Right atrium auricular region (tissue), 2 donors: ENCODE measurements around the gene STXBP3. TPM values are rescaled to one million over a fixed set of nuclear protein-coding genes. Genes with fewer than 3 reads are reported as not detected.

Experiments used
- DNase-seq: peaks from one replicate; pipeline ENCODE4 v3.0.0-alpha.2; 2019; ENCODE audit warnings: low spot score
- H3K27ac ChIP-seq, 2 donors: fragments of 200-600 bp; sonication (generic); 1 replicate in 1 of 2; 2 replicates in 1 of 2; pipeline ENCODE4 v1.5.1; 2016 to 2019
- H3K27me3 ChIP-seq, 2 donors: fragments of 200-600 bp; sonication (generic); one replicate each; pipeline versions ENCODE4 v1.5.1 to v1.6.0; 2017 to 2019
- H3K36me3 ChIP-seq: fragments of 200-600 bp; sonication (generic); one replicate; pipeline ENCODE4 v1.5.1; 2016
- H3K4me1 ChIP-seq, 2 donors: fragments of 200-600 bp; sonication (generic); one replicate each; pipeline versions ENCODE4 v1.5.1 to v1.6.0; 2017 to 2019
- H3K4me3 ChIP-seq, 2 donors: fragments of 200-600 bp; sonication (generic); 1 replicate in 1 of 2; 2 replicates in 1 of 2; pipeline ENCODE4 v1.5.1; 2017 to 2019; ENCODE audit warnings: mild to moderate bottlenecking in 1 of 2, moderate library complexity in 1 of 2
- H3K9me3 ChIP-seq, 2 donors: fragments of 200-600 bp; sonication (generic); one replicate each; pipeline ENCODE4 v1.5.1; 2019
- CTCF ChIP-seq, 2 donors: fragments of 200-600 bp; sonication (generic); IDR thresholded peaks; one replicate each; pipeline ENCODE4 v1.5.1; 2019; ENCODE audit warnings: antibody characterized with exemption in 2 of 2
- total RNA-seq, 2 donors: library from RNA; depleted of rRNA; stranded (reverse); fragments of >200 nt; gene quantifications; one replicate each; pipeline ENCODE4 v1.1.0, GENCODE V29; 2016

Gene STXBP3
- total RNA-seq, 2 donors from 2014 or later: 26.4 to 27.7 TPM

- no peak for DNase-seq
- TF ChIP-seq CTCF (IDR thresholded peaks at IDR 0.05): no peak
- Histone ChIP-seq H3K27me3 (no peaks in the 10 kb centered on the region), H3K4me3 (no peak overlapping the region), H3K4me1 (peaks cover 0 to 10% of the 10 kb centered on the region in 2 donors), H3K36me3 (no peaks in the 10 kb centered on the region), H3K27ac (no peak overlapping the region), H3K9me3 (no peaks in the 10 kb centered on the region)
These were observed 102.3 kb downstream of the STXBP3 start for GRCh38 chr1:108848806-108849205.

DNA sequence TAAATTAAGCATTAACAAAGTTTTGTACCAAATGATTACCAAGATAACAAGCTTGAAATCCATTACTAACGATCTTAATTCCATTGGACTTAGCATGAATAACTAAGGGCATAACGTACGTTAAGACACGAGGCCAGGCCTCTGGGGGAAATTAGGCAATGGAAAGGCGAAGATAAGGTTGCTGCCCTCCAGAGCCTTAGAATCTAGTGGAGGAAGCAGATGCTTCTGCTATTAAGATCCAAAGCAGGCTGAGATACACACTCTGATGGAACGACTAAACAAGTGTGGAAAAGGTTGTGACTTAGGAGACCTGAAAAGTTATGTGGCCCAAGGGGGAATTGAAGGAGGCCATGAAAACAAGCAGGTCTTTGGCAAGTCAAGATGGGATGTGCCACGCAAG, 104.5 kb downstream of the STXBP3 start:
- no peaks in the 10 kb centered on the region for H3K27me3 ChIP-seq
- H3K36me3 ChIP-seq: no peaks in the 10 kb centered on the region
- H3K4me1 ChIP-seq: peaks cover 0 to 10% of the 10 kb centered on the region in 2 donors
- no peaks in the 10 kb centered on the region for H3K9me3 ChIP-seq
- no peak overlapping the region for H3K4me3 ChIP-seq
- DNase-seq: no peak
- no peak overlapping the region for H3K27ac ChIP-seq
- no peak for TF ChIP-seq CTCF (IDR thresholded peaks at IDR 0.05)

DNA sequence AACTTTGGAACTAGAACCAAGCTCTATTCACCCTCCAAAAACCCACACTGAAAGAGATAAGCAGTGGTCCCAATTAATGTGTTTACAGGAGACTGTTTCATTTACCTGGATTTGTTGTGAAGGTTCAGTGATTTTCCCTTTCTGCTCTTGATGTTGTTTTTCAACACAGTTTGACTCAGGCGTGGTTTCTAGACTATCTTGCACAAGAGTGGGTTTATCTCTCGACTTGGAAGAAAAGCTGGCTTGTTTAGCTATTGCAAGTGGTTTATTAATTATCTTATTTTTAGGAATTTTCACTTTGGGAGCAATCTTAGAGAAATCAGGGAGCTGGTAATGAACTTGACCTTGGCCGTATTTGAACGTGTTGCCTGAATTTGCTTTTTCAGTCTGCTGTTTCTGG, 105.1 kb downstream of the STXBP3 start:
- peaks cover 0 to 10% of the 10 kb centered on the region in 2 donors for H3K4me1 ChIP-seq
- H3K36me3 ChIP-seq: no peaks in the 10 kb centered on the region
- no peak overlapping the region for H3K27ac ChIP-seq
- no peaks in the 10 kb centered on the region for H3K27me3 ChIP-seq
- H3K9me3 ChIP-seq: no peaks in the 10 kb centered on the region
- no peak overlapping the region for H3K4me3 ChIP-seq
- TF ChIP-seq CTCF (IDR thresholded peaks at IDR 0.05): no peak
- no peak for DNase-seq

- Histone ChIP-seq H3K27me3 (no peaks in the 10 kb centered on the region), H3K27ac (no peak overlapping the region), H3K9me3 (no peaks in the 10 kb centered on the region), H3K4me1 (peaks cover 0 to 10% of the 10 kb centered on the region in 2 donors), H3K36me3 (no peaks in the 10 kb centered on the region), H3K4me3 (peak overlapping the region in 1 of 2 donors; percentile 9)
- no peak for DNase-seq
- no peak for TF ChIP-seq CTCF (IDR thresholded peaks at IDR 0.05)
These were observed 105.9 kb downstream of the STXBP3 start for GRCh38 chr1:108852221-108852975.

- H3K27ac ChIP-seq: no peak overlapping the region
- TF ChIP-seq CTCF (IDR thresholded peaks at IDR 0.05): no peak
These were observed 107.9 kb downstream of the STXBP3 start for GRCh38 chr1:108854221-108855019.

More at GRCh38 chr1:108854221-108855019, 107.9 kb downstream of the STXBP3 start:
- Histone ChIP-seq H3K9me3 (no peaks in the 10 kb centered on the region), H3K27me3 (no peaks in the 10 kb centered on the region), H3K4me3 (no peak overlapping the region), H3K4me1 (peaks cover 0 to 10% of the 10 kb centered on the region in 2 donors), H3K36me3 (no peaks in the 10 kb centered on the region)
- DNase-seq: no peak
